HG03575 (cell line): ENCODE results near the gene UBAC1.
"Not testable (repeated sequence)": the region's sequence is repeated elsewhere in the genome, so short reads cannot be mapped to it uniquely, and the experiment has no call there.

ENCODE experiments used
- ATAC-seq: cut with Tn5 transposase; IDR thresholded peaks from one replicate; pipeline ENCODE4 v1.9.1; 2021; ENCODE audit not compliant: unreplicated experiment, insufficient number of reproducible peaks, low FRiP score; ENCODE audit errors: extremely low read depth

The UBAC1 gene

DNA sequence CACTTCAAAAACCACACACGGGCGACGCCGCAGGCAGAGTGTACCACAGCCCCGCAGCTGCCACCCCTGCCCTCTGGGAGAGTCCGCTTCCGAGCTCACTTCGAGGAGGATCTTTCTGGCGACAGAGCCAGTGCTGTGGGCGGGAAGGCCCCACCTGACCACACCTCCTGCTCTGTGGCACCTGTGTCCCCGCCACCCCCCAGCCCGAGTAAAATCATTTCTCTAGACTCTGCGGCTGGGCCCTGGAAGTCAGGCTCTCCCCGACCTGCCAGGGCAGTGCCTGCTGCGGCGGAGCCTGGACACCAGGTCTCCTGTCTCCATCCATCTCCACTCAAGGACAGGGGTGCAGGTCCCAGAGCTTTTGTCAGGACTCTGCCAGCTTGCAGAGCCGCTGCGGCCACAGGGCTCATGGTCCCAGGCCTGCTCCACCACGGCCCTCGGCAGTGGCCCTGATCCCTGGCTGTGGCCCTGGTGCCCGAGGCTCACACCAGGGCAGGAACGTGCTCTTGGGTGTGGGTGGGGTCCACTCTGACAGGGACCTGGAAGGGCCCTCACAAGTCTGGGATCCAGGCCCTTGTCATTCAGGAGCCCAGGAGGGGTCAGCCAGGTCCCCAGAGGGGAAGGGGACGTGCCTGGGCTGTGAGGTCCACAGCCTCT lies 33.0 kb downstream of the UBAC1 start:
- ATAC-seq = no peak

DNA sequence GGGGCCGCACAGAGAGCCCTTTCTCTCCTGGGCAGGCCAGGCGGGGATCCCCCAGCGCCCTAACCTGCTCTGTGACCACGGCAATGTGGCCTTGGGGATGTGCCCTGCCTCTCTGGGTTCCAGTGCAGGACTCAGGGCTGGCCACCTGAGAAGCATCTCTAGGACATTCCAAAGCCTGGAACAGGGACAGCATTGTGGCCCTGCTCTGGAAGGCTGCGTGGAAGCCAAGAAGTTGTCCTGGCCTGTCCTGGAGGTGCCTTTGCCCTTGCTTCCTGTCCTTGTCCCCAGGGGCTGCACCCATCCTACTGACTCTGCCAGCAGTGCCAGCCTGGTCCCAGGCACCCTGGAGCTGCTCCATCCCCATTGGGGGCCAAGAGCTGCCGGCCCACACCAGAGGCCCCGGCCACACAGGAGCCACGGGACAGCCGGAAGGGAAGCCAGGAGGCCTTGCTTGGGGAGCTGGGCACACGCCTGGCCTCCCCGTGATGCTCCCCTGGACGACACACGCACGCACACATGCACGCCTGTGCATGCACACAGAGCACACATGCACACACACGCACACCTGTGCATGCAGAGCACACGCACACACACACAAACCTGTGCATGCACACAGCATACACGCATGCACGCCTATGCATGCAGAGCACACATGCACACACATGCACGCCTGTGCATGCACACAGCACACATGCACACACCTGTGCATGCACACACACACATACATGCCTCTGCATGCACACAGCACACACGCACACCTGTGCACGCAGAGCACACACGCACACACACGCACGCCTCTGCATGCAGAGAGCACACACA lies 33.8 kb downstream of the UBAC1 start:
- ATAC-seq = no peak

DNA sequence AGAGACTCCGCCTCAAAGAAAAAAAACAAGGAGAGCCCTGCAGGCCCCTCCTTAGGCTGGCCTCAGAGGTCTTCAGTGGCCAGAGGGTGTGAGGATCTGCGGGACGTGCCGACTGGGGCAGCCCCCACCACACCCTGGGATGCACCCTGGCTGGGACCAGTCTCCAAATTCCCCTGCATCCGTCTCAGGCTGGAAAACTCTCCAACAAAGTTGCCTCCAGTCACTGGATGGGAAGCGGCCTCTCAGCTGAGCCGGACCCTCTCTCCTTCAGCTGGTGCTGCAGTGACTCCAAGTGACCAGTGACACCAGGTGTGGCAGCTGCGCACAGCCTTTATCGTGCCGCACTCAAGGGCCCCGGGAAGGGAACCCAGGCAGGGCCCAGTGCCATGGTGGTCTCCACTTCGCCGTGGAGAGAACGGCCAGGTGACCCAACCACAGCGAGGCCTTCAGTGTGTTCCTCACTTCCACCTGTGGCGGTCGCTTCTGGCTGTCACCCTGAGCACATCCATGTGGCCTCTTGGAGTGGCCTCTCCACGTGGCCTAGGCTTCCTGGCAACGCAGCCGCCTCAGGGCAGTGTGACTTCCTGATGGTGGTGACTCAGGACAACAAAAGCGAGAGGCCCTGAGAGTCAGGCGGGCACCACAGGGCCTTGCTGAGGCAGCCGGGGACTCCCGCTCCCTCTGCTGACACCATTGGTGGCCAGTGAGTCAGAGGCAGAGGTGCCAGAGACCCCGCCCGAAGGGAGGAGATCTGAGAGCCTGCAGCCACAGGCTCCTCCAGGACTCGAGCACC lies 34.6 kb downstream of the UBAC1 start:
- no peak for ATAC-seq

DNA sequence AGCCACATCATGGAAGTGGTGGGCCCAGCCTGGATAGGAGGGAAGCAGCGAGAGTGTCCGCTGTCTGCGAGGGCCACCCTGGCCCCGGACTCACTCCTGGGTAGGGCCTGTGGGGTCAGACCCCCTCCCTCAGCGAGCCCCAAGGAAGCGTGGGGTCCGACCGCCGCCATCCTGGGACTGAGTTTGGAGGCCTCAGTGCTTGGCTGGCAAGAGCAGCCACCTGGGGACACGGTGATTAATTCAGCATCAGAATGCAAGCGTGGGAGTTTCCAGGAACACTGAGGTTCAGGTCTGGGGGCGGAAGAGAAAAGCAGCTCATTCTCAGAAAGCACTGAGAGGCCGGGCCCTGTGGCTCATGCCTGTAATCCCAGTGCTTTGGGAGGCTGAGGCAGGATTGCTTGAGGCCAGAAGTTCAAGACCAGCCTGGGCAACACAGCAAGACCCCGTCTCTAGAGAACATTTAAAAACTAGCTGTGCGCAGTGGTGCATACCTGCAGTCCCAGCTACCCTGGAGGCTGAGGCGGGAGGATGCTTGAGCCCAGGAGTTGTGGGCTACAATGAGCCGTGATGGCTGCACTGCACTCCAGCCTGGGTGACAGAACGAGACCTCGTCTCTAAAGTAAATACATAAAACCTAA lies 35.6 kb downstream of the UBAC1 start:
- ATAC-seq = no peak

DNA sequence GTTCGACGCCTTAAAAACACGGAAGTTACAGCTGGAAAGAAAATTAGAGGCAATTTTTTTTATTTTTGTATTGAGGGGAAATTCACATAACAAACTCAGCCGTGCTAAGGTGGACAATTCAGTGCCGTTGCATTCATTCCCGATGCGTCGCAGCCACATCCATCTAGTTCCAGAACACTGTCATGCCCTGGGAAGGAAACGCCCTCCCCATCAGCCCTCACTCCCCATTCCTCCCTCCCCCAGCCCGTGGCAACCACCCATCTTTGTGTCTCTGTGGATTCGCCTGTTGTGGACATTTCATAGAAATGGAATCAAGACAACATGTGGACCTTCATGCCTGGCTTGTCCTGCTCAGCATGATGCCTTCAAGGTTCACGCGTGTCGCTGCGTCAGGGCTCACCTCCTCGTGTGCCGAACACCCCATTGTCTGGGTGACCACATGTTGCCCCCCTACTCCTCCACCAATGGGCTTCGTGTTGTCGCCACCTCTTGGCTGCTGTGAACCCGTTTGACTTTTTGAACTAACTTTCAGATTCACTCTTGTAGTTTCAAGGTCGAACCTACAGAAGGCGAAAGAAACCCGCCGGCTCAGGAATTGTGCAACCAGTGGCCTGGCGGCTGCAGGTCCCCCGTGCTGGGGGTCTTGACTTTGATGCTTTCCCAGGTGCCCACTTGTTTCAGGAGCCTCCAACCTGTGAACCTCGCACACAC lies 36.4 kb downstream of the UBAC1 start:
- no peak for ATAC-seq

DNA sequence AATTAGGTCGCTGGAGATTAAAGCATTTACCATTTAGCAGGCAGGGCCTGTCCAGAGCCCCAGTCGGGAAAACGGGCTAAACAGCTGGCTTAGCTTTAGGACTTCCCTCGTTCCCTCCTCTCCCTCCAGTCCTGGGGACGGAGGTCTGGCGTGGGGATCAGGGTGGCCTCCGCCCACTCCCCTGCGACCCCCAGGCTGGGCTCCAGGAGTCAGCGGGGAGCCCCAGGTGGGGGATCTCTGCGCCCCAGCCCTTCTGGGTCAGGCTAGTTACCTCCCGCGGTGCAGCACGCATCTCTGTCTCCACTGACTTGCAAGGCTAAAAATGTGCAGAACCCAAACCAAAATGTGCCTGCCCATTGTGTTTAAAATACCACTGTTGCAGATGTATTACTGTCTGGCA lies 37.7 kb downstream of the UBAC1 start:
- no peak for ATAC-seq

DNA sequence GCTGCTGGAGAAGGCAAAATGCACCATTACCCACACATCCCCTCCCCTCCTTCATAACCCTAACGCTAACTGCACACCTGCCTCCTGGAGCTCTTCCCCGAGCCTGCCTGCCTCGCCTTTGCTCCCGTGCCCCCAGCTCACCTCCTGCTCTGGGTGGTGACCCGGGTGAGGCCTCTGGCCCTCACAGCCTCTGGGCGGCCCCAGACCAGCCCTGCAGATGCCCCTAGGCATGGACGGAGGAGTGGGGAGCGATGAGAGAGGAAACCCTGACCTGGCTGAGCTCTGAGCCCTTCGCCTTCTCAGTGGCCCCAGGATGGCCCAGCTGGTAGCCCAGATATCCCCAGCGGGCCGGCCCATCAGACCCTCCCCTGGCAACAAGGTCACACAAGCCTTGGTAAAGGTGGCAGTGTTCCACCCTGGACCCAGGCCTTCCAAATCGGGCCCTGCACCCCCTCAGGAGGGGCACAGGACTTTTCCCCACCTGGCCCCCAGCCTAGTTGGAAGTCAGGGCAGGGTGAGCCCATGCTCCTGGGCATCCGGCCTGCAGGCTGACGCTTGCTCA lies 39.3 kb downstream of the UBAC1 start:
- no peak for ATAC-seq

DNA sequence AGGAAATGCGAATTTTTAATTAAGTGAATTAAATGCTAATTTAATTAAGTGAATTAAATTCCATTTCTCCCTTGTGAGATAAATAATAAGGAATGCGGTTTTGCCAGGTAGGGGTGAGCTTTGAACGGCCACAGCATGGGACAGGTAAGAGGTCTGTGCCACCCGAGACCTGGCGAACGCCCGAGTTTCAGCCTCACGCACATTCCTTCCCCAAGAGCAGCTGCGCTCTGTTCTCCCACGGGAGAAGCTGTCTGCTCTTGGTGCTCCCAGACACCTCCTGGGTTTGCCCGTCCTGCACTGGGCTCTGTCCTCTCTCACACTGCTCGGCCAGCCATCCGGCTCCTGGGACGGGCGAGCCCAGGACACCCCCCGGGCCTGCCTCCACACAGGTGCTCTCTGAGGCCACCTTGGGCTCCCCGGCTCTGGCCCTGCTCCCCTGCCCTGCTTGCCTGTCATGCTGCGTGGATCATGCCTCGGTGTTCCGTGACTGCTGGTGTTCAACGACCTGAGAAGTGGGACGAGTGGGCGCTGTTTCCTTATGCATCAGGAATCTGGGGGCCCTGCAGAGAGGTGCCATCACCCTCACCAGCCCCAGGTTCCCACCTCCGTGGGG lies 40.1 kb downstream of the UBAC1 start:
- ATAC-seq = no peak

DNA sequence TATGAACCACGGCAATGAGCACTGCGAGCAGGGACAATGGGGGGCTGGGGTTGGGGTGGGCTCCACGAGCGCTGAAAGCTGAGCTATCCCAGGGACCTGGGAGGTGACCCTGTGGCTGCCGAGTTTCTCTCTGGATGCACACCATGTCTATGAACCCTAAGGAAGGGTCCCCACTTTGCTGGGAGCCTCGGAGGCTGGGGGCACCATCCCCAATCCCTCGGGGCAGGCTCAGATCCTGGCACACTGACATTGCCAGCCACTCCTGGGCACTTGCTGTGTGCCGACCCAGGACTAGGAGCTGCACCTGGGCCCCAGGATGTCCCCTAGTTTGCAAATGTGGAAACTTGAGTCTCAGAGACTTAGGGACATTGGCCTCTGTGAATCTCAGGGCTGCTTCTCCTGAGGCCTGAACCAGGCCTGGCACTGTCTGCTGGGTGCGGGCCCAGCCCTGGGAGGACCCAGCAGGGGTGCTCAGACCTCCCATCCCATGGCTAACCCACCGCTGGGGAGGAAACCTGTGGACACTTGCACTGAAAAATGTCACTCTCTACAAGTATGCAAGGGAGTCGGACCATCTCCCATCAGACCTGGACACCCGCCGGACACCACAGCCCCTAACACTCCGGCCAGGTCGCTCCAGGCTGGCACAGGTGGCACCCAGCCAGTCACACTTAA lies 40.8 kb downstream of the UBAC1 start:
- no peak for ATAC-seq

DNA sequence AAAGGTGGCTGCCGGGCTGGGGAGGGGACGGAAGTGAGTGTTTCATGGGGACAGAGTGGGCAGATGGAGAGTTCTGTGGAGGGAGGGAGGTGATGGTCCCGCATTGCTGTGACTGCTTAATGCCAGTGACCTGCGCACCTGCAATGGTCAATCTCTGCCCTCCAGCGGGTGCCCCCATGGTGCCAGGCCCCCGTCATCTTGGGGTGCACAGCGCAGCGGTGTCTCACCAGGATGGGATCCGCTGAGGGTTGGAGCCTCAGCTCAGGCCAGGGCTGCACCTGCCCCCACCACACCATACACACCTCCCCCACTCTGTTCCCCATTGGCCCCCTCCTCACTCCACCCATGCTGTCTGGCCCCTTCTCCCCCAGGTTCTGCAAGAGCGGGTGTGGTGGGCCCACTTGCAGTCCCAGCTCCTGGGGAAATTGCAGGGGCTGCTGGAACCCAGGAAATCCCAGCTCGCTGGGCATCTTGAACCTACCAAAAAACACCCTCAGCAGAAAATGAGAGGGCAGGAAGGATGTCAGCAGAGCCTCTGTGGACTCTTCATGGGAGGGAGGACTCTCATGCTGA lies 41.8 kb downstream of the UBAC1 start:
- no peak for ATAC-seq

DNA sequence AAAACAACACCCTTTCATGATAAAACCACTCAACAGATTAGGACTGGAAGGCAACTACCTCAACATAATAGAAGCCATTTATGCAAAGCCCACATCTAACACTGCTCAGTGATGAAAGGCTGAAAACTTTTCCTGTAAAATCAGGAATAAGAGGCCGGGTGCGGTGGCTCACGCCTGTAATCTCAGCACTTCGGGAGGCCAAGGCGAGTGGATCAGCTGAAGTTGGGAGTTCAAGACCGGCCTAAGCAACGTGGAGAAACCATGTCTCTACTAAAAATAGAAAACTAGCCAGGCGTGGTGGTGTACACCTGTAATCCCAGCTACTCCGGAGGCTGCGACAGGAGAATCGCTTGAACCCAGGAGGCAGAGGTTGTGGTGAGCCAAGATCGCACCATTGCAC lies 44.9 kb downstream of the UBAC1 start:
- not testable (repeated sequence) for ATAC-seq

DNA sequence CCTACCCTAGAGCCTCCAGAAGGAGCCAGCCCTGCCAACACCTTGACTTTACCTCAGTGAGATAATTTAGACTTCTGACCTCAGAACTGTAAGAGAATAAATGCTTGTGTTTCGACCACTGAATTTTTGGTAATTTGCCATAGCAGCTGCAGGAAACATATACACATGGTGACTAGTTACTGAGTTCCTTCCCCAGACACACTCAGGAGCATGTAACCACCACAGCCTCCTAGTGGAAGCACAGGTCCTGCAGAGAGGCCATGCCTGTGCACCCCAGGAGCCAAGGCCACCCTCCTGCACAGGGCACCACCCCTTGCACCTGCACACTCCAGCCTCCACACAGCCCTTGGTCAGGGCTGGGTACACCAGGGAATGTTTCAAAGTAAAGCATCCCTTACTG lies 46.3 kb downstream of the UBAC1 start:
- ATAC-seq = no peak

DNA sequence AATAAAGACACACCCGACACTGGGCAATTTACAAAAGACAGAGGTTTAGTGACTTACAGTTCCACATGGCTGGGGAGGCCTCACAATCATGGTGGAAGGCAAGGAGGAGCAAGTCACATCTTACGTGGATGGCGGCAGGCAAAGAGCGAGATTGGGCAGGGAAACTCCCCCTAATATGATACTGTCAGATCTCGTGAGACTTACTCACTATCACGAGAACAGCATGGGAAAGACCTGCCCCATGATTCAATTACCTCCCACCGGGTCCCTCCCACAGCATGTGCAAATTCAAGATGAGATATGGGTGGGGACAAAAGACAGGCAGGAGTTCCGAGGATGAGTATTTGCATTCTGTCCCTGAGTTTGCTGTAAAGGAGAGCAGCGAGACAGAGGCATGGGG lies 49.9 kb downstream of the UBAC1 start:
- ATAC-seq = not testable (repeated sequence)

DNA sequence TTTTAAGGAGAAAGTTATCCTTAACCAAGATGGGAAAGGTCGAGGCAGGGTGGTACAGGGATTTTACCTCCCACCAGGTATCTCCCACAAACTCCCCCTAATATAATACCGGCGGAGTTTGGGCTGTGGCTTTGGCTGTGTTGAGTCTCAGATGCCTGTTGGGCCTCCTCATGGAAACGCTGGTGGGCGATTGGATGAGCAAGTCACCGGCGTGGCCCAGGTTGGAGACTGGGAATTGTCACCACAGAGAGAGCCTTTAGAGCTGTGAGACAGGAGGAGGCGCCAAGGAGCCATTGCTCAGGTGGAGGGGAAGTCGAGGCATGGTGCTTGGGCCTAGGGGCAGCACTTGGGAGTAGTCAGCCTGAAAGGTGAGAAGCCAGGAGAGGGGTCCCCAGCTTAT lies 50.4 kb downstream of the UBAC1 start:
- ATAC-seq = no peak

DNA sequence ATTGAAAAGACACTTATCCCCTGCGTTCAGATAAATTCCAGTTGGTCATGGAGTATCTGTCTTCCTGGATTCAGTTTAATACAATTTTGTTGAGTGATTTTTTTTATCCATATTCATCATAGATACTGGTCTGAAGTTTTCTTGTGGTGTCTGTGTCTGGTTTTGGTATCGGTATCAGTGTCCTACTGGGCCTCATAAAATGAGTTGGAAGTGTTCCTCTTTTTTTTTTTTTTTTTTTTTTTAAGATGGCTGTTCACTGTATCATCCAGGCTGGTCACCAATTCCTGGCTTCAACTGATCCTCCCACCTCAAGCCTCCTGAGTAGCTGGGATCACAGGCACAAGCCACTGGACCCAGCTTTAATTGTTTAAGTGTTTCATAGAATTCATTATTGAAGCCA lies 51.0 kb downstream of the UBAC1 start:
- no peak for ATAC-seq

DNA sequence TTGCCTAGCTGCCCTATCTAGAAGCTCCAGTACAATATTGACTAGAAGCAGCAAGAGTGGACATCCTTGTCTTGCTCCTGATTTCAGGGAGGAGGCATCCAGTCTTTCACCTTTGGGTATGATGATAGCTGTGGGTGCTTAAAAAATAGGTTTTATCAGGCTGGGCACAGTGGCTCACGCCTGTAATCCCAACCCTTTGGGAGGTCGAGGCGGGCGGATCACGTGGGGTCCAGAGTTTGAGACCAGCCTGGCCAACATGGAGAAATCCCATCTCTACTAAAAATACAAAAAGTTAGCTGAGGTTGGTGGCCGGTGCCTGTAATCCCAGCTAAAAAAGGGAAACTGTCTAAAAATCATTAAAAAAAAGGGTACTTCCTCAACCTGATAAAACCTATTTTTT lies 51.8 kb downstream of the UBAC1 start:
- no peak for ATAC-seq

DNA sequence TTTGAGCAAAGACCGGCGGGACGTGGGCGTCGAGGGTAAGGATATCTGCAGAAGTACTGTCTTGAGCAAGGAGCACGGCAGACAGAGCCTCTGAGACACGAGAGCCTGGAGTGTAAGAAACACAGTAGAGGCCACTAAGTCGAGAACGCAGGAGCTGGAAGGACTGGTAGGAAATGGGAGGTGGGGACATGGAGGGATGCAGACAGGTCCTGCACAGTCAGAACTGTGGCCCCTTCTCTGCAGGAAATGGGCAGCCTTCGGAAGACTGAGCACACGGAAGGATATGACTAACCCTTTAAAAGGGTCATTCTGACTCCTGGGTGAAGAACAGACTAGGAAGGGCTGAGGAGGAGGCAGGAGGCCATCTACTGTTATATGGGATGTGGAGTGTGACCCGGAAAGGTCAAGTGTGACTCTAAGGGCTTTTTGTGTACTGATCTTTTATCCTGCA lies 52.4 kb downstream of the UBAC1 start:
- no peak for ATAC-seq
